H1 (cell line): Measurements from ENCODE around the gene NOS3. TPM values are rescaled to one million over a fixed set of nuclear protein-coding genes. Genes with fewer than 3 reads are reported as not detected.
A peak's percentile ranks its signal among the peaks of the same experiment; 100 is the strongest.

Experiments used
- CTCF ChIA-PET: fragments of 300-600 bp; sonication (Branson Sonifier 250); formaldehyde crosslinking; loops from one replicate; lab custom pipeline; 2021; ENCODE audit not compliant: partially characterized antibody; lab: Charles Lee
- POLR2A ChIA-PET: fragments of 300-600 bp; sonication (Branson Sonifier 250); formaldehyde crosslinking; loops from one replicate; lab custom pipeline; 2021; ENCODE audit warnings: inconsistent platforms; ENCODE audit not compliant: partially characterized antibody; lab: Charles Lee
- DNase-seq, 2 experiments: peaks; one replicate each; pipeline versions ENCODE4 v3.0.0 to v3.0.0-alpha.2; 2010 to 2022; ENCODE audit warnings: low spot score in 2 of 2, low read depth in 1 of 2, mixed read lengths in 1 of 2
- FAIRE-seq: peaks from 2 replicates; lab custom pipeline; 2011; peaks lifted over from hg19 to GRCh38; lab: Jason Lieb, UNC
- H2AFZ ChIP-seq: 2 replicates; pipeline ENCODE4 v1.8.1; 2012; ENCODE audit warnings: low read length, inconsistent platforms
- H2AK5ac ChIP-seq: 2 replicates; pipeline ENCODE4 v1.6.1; 2013; ENCODE audit warnings: low read depth, low read length
- H2BK120ac ChIP-seq: replicated peaks from 2 replicates; pipeline ENCODE3; 2013; ENCODE audit warnings: low read depth, low read length, inconsistent platforms
- H2BK12ac ChIP-seq: 2 replicates; pipeline ENCODE4 v1.6.1; 2013; ENCODE audit warnings: low read depth, low read length
- H2BK15ac ChIP-seq: 2 replicates; pipeline ENCODE4 v1.6.1; 2013; ENCODE audit warnings: low read length
- H2BK20ac ChIP-seq: 2 replicates; pipeline ENCODE4 v1.6.1; 2013; ENCODE audit warnings: low read length
- H2BK5ac ChIP-seq: 2 replicates; pipeline ENCODE4 v1.6.1; 2013; ENCODE audit warnings: low read depth, low read length
- H3K14ac ChIP-seq: 2 replicates; pipeline ENCODE4 v1.6.1; 2013; ENCODE audit warnings: inconsistent platforms; ENCODE audit not compliant: insufficient read length
- H3K18ac ChIP-seq: 2 replicates; pipeline ENCODE4 v1.6.1; 2013; ENCODE audit warnings: low read length; ENCODE audit errors: extremely low read depth
- H3K23ac ChIP-seq: 2 replicates; pipeline ENCODE4 v1.6.1; 2013; ENCODE audit warnings: inconsistent platforms; ENCODE audit not compliant: insufficient read length
- H3K23me2 ChIP-seq: 2 replicates; pipeline ENCODE4 v1.6.1; 2013; ENCODE audit warnings: low read depth, low read length
- H3K27ac ChIP-seq: 2 replicates; pipeline ENCODE4 v1.6.1; 2011; ENCODE audit warnings: low read depth, low read length, inconsistent platforms
- H3K27me3 ChIP-seq, 4 experiments: replicated peaks in 1 of 4; 1 replicate in 1 of 4; 2 replicates in 3 of 4; pipeline versions ENCODE4 v1.6.1 to v1.8.1; 2011 to 2013; ENCODE audit warnings: low read length in 3 of 4, mild to moderate bottlenecking in 3 of 4, inconsistent platforms in 2 of 4, mixed read lengths in 2 of 4, moderate library complexity in 1 of 4; ENCODE audit not compliant: control insufficient read depth in 3 of 4, insufficient read depth in 3 of 4; ENCODE audit errors: extremely low read depth in 1 of 4
- H3K36me3 ChIP-seq, 4 experiments: 2 replicates each; pipeline versions ENCODE4 v1.6.1 to v1.8.1; 2011 to 2013; ENCODE audit warnings: mild to moderate bottlenecking in 4 of 4, low read length in 3 of 4, moderate library complexity in 2 of 4, control low read depth in 1 of 4, inconsistent platforms in 1 of 4; ENCODE audit not compliant: insufficient read depth in 4 of 4, control insufficient read depth in 2 of 4
- H3K4ac ChIP-seq: replicated peaks from 2 replicates; pipeline ENCODE3; 2013; ENCODE audit warnings: low read length, low read depth, mixed read lengths, inconsistent platforms; ENCODE audit not compliant: insufficient read length
- H3K4me1 ChIP-seq, 4 experiments: replicated peaks in 1 of 4; 1 replicate in 1 of 4; 2 replicates in 3 of 4; pipeline versions ENCODE4 v1.6.1 to v1.8.1; 2011 to 2013; ENCODE audit warnings: low read length in 3 of 4, inconsistent platforms in 2 of 4, mixed read lengths in 1 of 4; ENCODE audit not compliant: insufficient read depth in 4 of 4, control insufficient read depth in 3 of 4
- H3K4me2 ChIP-seq, 2 experiments: 2 replicates each; pipeline versions ENCODE4 v1.6.1 to v1.8.1; 2011 to 2013; ENCODE audit warnings: low read depth in 2 of 2, low read length in 2 of 2, control low read depth in 1 of 2, inconsistent platforms in 1 of 2, mild to moderate bottlenecking in 1 of 2; ENCODE audit not compliant: insufficient read depth in 1 of 2
- H3K4me3 ChIP-seq, 4 experiments: fragments of 200-600, 300-600 bp in 1 of 4; sonication (generic), shearing (Covaris generic), sonication (Bioruptor Twin) in 1 of 4; 2 replicates each; pipeline versions ENCODE4 v1.5.1 to v1.8.1; 2011 to 2016; ENCODE audit warnings: low read length in 4 of 4, low read depth in 3 of 4, control low read depth in 2 of 4, inconsistent platforms in 2 of 4, mild to moderate bottlenecking in 2 of 4, mixed read lengths in 1 of 4, moderate library complexity in 1 of 4; ENCODE audit not compliant: insufficient read depth in 2 of 4; ENCODE audit errors: extremely low read depth in 1 of 4
- H3K56ac ChIP-seq: replicated peaks from 2 replicates; pipeline ENCODE3; 2013; ENCODE audit warnings: low read depth, mild to moderate bottlenecking, mixed read lengths, low read length, inconsistent platforms; ENCODE audit not compliant: insufficient read length
- H3K79me1 ChIP-seq: 2 replicates; pipeline ENCODE4 v1.6.1; 2013; ENCODE audit warnings: low read depth, low read length, control low read depth
- H3K79me2 ChIP-seq, 2 experiments: 2 replicates each; pipeline versions ENCODE4 v1.6.1 to v1.8.1; 2012 to 2013; ENCODE audit warnings: low read length in 2 of 2, mild to moderate bottlenecking in 2 of 2, inconsistent platforms in 1 of 2; ENCODE audit not compliant: insufficient read depth in 2 of 2, control insufficient read depth in 1 of 2
- H3K9ac ChIP-seq, 4 experiments: replicated peaks in 1 of 4; 1 replicate in 1 of 4; 2 replicates in 3 of 4; pipeline versions ENCODE4 v1.6.1 to v1.8.1; 2011 to 2013; ENCODE audit warnings: low read depth in 3 of 4, low read length in 3 of 4, control low read depth in 2 of 4, mild to moderate bottlenecking in 2 of 4, moderate library complexity in 2 of 4, inconsistent platforms in 1 of 4; ENCODE audit errors: extremely low read depth in 1 of 4
- H3K9me3 ChIP-seq, 2 experiments: 2 replicates each; pipeline versions ENCODE4 v1.6.1 to v1.8.1; 2012 to 2013; ENCODE audit warnings: mild to moderate bottlenecking in 2 of 2, moderate library complexity in 2 of 2, control low read depth in 1 of 2, inconsistent platforms in 1 of 2, low read depth in 1 of 2, low read length in 1 of 2, mixed read lengths in 1 of 2; ENCODE audit not compliant: insufficient read depth in 2 of 2
- H4K20me1 ChIP-seq, 2 experiments: replicated peaks in 1 of 2; 2 replicates each; pipeline versions ENCODE3 to v1.8.1; 2011 to 2013; ENCODE audit warnings: inconsistent platforms in 2 of 2, low read length in 2 of 2, mild to moderate bottlenecking in 1 of 2; ENCODE audit not compliant: insufficient read depth in 2 of 2, control insufficient read depth in 1 of 2
- H4K5ac ChIP-seq: 2 replicates; pipeline ENCODE4 v1.6.1; 2013; ENCODE audit warnings: low read length, low read depth, mixed read lengths, inconsistent platforms; ENCODE audit not compliant: insufficient read length
- H4K8ac ChIP-seq: 2 replicates; pipeline ENCODE4 v1.8.0; 2013; ENCODE audit warnings: mild to moderate bottlenecking, moderate library complexity, low read length, inconsistent platforms; ENCODE audit not compliant: insufficient read depth; ENCODE audit errors: extremely low read depth
- H4K91ac ChIP-seq: replicated peaks from 2 replicates; pipeline ENCODE3; 2013; ENCODE audit warnings: low read length, mixed read lengths, inconsistent platforms; ENCODE audit not compliant: insufficient read length
- NANOG ChIP-seq: IDR thresholded peaks from 2 replicates; pipeline ENCODE4 v1.6.1; 2011; ENCODE audit warnings: low read length, low read depth, mild to moderate bottlenecking, inconsistent platforms; ENCODE audit not compliant: insufficient read depth, poor library complexity, severe bottlenecking
- RFX5 ChIP-seq: IDR thresholded peaks from 2 replicates; pipeline ENCODE4 v1.6.1; 2011; ENCODE audit warnings: low read depth, low read length, improper control_type of control experiment, borderline replicate concordance
- ZNF274 ChIP-seq: IDR thresholded peaks from 2 replicates; pipeline ENCODE4 v1.7.0; 2012; ENCODE audit warnings: low read length, borderline replicate concordance; ENCODE audit errors: extremely low read depth
- whole genome bisulfite sequencing, 2 experiments: shearing (Covaris generic) in 1 of 2; methylation state at CpG; one replicate each; pipeline versions ENCODE4 v1.1.6 to v1.1.7; 2013 to 2015; ENCODE audit warnings: low lambda C conversion rate in 2 of 2, mixed read lengths in 2 of 2, inconsistent platforms in 1 of 2, low coverage in 1 of 2, missing lambda C conversion rate in 1 of 2; ENCODE audit not compliant: insufficient replicate concordance in 2 of 2, insufficient coverage in 1 of 2, insufficient read length in 1 of 2; ENCODE audit errors: extremely low coverage in 1 of 2, missing lambda C conversion rate in 1 of 2; 5-methylcytosine and 5-hydroxymethylcytosine counted together
- polyA plus RNA-seq, 7 experiments: library from polyadenylated mRNA; depleted of rRNA in 3 of 7; stranded (reverse) in 5 of 7; unstranded in 2 of 7; fragments of >200 nt in 5 of 7; fragments of 200-250 nt in 2 of 7; gene quantifications; 1 replicate in 5 of 7; 2 replicates in 1 of 7; 4 replicates in 1 of 7; pipeline versions ENCODE4 v1.2.1 to v1.2.3, GENCODE V29; 2011 to 2013; ENCODE audit warnings: missing spikeins in 2 of 7, mixed read lengths in 2 of 7
- total RNA-seq: library from RNA; stranded (reverse); fragmentation: NEBNext Ultra II Directional; extraction: Animal tissue kit (Norgen Biotek cat#: 25700); gene quantifications from 2 replicates; pipeline ENCODE4 v1.2.1, GENCODE V29; 2021

NOS3 gene
- total and polyA plus RNA-seq, 2 of the 8 experiments (the other 6 are each of a cell fraction or from before 2014, with no cell fraction given), result 4.4 to 16.2 TPM

DNA sequence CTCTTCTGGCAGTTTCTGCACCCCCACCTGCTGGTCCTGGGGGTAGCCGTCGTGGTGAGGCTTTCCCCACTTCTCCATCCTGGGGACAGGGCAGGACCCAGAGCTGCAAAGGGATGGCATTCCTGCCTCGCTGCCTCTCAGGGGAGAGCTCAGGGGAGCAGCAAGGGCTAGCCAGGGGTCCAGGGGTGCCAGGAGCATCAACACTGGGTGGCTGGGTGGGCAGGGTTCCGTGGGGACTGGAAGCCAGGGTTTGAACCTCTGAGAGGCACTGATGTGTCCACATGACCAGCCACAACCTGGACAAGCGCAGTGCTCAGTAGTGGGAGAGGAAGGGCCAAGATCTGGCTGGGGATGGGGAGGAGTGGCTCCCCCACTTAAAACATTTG, 43.0 kb downstream of the NOS3 start:
- Histone ChIP-seq H3K79me2 (no peaks in the 10 kb centered on the region), H4K91ac (no peak overlapping the region), H2BK5ac (no peak overlapping the region), H2BK20ac (no peak overlapping the region), H4K20me1 (peaks cover 0 to 4% of the 10 kb centered on the region in 2 experiments), H3K27me3 (no peaks in the 10 kb centered on the region), H3K4ac (no peak overlapping the region), H3K18ac (no peak overlapping the region), H3K56ac (no peak overlapping the region), H3K27ac (no peak overlapping the region), H4K8ac (peak overlapping the region; percentile 68; the same call in 1 of the 2 replicates), H3K4me1 (no peaks in the 10 kb centered on the region), H2BK120ac (no peak overlapping the region), H3K36me3 (peaks cover 0 to 2% (median 0%) of the 10 kb centered on the region in 4 experiments; a peak in 2 of 8 replicates), H4K5ac (no peak overlapping the region), H3K14ac (no peak overlapping the region), H2AFZ (no peak overlapping the region), H2BK15ac (no peak overlapping the region), H2BK12ac (no peak overlapping the region), H3K79me1 (no peaks in the 10 kb centered on the region; the same call in 1 of the 2 replicates), H3K23me2 (no peaks in the 10 kb centered on the region), H3K4me2 (no peak overlapping the region), H3K9me3 (no peaks in the 10 kb centered on the region), H3K9ac (no peak overlapping the region), H2AK5ac (no peak overlapping the region), H3K23ac (no peak overlapping the region), H3K4me3 (no peak overlapping the region)
- no peak for DNase-seq
- ChIA-PET CTCF (interaction anchor here (0.6 to 5.4 kb wide), 15 partner anchors 8 to 539 kb away, joined by 3 to 35 read pairs (median 4); partner anchors contain the start of genes ASIC3 and CDK5), POLR2A (interaction anchor here (1.3 kb wide), 1 partner anchor 14 kb away, joined by 4 read pairs; the partner anchor contains the start of gene ASIC3)
- WGBS, 2 experiments, result 85% methylated on average over 5 of the region's 5 CpGs; no CpG with 5 or more reads in 1 of the 2 experiments
- TF ChIP-seq RFX5, result no peak
- no peak for TF ChIP-seq NANOG
- TF ChIP-seq ZNF274, result no peak
- no peak for FAIRE-seq
